SK-N-SH (cell line): ENCODE measurements around the gene UBE2C. TPM values are rescaled to one million over a fixed set of nuclear protein-coding genes. Genes with fewer than 3 reads are reported as not detected.

Experiments used
- CTCF ChIA-PET: fragments of 300-600, 350-600 bp; formaldehyde crosslinking; extraction: SDS; loops from one replicate; lab custom pipeline; 2021; lab: Yijun Ruan, JAX
- POLR2A ChIA-PET: fragments of 350-600 bp; sonication (Branson Sonifier 250); formaldehyde crosslinking; extraction: SDS; loops from one replicate; lab custom pipeline; 2020; ENCODE audit warnings: antibody characterized with exemption, inconsistent platforms; lab: Yijun Ruan, JAX
- DNase-seq: peaks from one replicate; pipeline ENCODE4 v3.0.0; 2012
- H2AFZ ChIP-seq: fragments of 200-600 bp; sonication (generic); 2 replicates; pipeline ENCODE4 v1.8.1; 2016; ENCODE audit warnings: antibody characterized with exemption, mild to moderate bottlenecking, low read depth
- H3F3A ChIP-seq: fragments of 200-600 bp; sonication (generic); replicated peaks from 2 replicates; pipeline ENCODE3; 2016; ENCODE audit warnings: antibody characterized with exemption, mild to moderate bottlenecking; ENCODE audit not compliant: insufficient read depth
- H3K27ac ChIP-seq, 2 experiments: fragments of 200-500 bp in 1 of 2; fragments of 200-600 bp in 1 of 2; sonication (Bioruptor generic) in 1 of 2; sonication (generic), shearing (Covaris generic) in 1 of 2; 2 replicates each; pipeline versions ENCODE4 v1.5.1 to v1.6.1; 2014 to 2016; ENCODE audit warnings: low read depth in 2 of 2, inconsistent platforms in 1 of 2, low read length in 1 of 2, mild to moderate bottlenecking in 1 of 2, mixed read lengths in 1 of 2
- H3K27me3 ChIP-seq: fragments of 200-600 bp; sonication (generic), shearing (Covaris generic); 2 replicates; pipeline ENCODE4 v1.6.1; 2016; ENCODE audit warnings: mixed run types; ENCODE audit not compliant: insufficient read depth
- H3K36me3 ChIP-seq, 2 experiments: fragments of 200-500 bp in 1 of 2; fragments of 200-600 bp in 1 of 2; sonication (Bioruptor generic) in 1 of 2; sonication (generic) in 1 of 2; replicated peaks in 1 of 2; 2 replicates each; pipeline versions ENCODE3 to v1.5.1; 2014 to 2016; ENCODE audit warnings: low read length in 1 of 2, mild to moderate bottlenecking in 1 of 2; ENCODE audit not compliant: insufficient read depth in 2 of 2, control insufficient read depth in 1 of 2
- H3K4me1 ChIP-seq, 2 experiments: fragments of 200-500 bp in 1 of 2; fragments of 200-600 bp in 1 of 2; sonication (Bioruptor generic) in 1 of 2; sonication (generic), shearing (Covaris generic) in 1 of 2; 2 replicates each; pipeline versions ENCODE4 v1.5.1 to v1.6.1; 2014 to 2016; ENCODE audit warnings: low read depth in 1 of 2, low read length in 1 of 2, mixed run types in 1 of 2; ENCODE audit not compliant: insufficient read depth in 2 of 2, control insufficient read depth in 1 of 2
- H3K4me2 ChIP-seq: fragments of 200-600 bp; sonication (generic), shearing (Covaris generic); 2 replicates; pipeline ENCODE4 v1.6.1; 2017; ENCODE audit warnings: mixed run types
- H3K4me3 ChIP-seq, 2 experiments: fragments of 200-500 bp in 1 of 2; fragments of 200-600 bp in 1 of 2; sonication (Bioruptor generic) in 1 of 2; sonication (generic), shearing (Covaris generic) in 1 of 2; 2 replicates each; pipeline versions ENCODE4 v1.5.1 to v1.8.1; 2014 to 2016; ENCODE audit warnings: low read depth in 2 of 2, inconsistent platforms in 1 of 2, low read length in 1 of 2, mild to moderate bottlenecking in 1 of 2, mixed read lengths in 1 of 2, moderate library complexity in 1 of 2
- H3K79me2 ChIP-seq: fragments of 200-600 bp; sonication (generic); 2 replicates; pipeline ENCODE4 v1.8.1; 2017; ENCODE audit warnings: mild to moderate bottlenecking; ENCODE audit not compliant: insufficient read depth
- H3K9ac ChIP-seq: fragments of 200-600 bp; sonication (generic); 2 replicates; pipeline ENCODE4 v1.6.1; 2017; ENCODE audit warnings: mixed run types
- H3K9me2 ChIP-seq: fragments of 200-600 bp; sonication (generic); 2 replicates; pipeline ENCODE4 v1.6.1; 2017; ENCODE audit warnings: mixed run types
- H3K9me3 ChIP-seq: fragments of 200-600 bp; sonication (generic); 2 replicates; pipeline ENCODE4 v1.6.1; 2017; ENCODE audit warnings: mixed run types, mild to moderate bottlenecking, moderate library complexity
- H4K20me1 ChIP-seq: fragments of 200-600 bp; sonication (generic); 2 replicates; pipeline ENCODE4 v1.6.1; 2017; ENCODE audit warnings: mild to moderate bottlenecking, mixed run types; ENCODE audit not compliant: insufficient read depth
- CTCF ChIP-seq: fragments of 200-600 bp; sonication (generic); IDR thresholded peaks from 2 replicates; pipeline ENCODE4 v1.6.1; 2017; ENCODE audit warnings: antibody characterized with exemption, mild to moderate bottlenecking, moderate library complexity
- IRF3 ChIP-seq: fragments of 150-350 bp; IDR thresholded peaks from 2 replicates; pipeline ENCODE4 v1.6.1; 2016; ENCODE audit warnings: mild to moderate bottlenecking, low read depth, low read length
- REST ChIP-seq: IDR thresholded peaks from 2 replicates; pipeline ENCODE4 v1.6.1; 2012; ENCODE audit warnings: mild to moderate bottlenecking, low read depth, low read length, moderate library complexity
- SIN3A ChIP-seq: IDR thresholded peaks from 2 replicates; pipeline ENCODE4 v1.6.1; 2012; ENCODE audit warnings: low read depth, mild to moderate bottlenecking, low read length, moderate library complexity, borderline replicate concordance
- TCF12 ChIP-seq: IDR thresholded peaks from 2 replicates; pipeline ENCODE4 v1.4.0; 2012
- TEAD4 ChIP-seq: IDR thresholded peaks from 2 replicates; pipeline ENCODE4 v1.4.0; 2012; ENCODE audit warnings: mild to moderate bottlenecking, borderline replicate concordance; ENCODE audit not compliant: insufficient read depth
- WGBS: methylation state at CpG from one replicate; pipeline ENCODE4 v1.1.6; 2017; ENCODE audit warnings: low lambda C conversion rate; 5-methylcytosine and 5-hydroxymethylcytosine counted together
- polyA plus RNA-seq, 3 experiments: library from polyadenylated mRNA; depleted of rRNA; stranded (reverse); fragments of >200 nt; gene quantifications; 2 replicates each; pipeline ENCODE4 v1.2.3, GENCODE V29; 2012

UBE2C gene
- polyA plus RNA-seq, 1 of the 3 experiments (the other 2 are of a cell fraction) = 115 TPM

GRCh38 chr20:45810191-45810970 is 2.1 kb upstream of the UBE2C start (continued):
- TF ChIP-seq CTCF = no peak

- H3K4me3 ChIP-seq = peak overlapping the region; percentile 78 to 80
- H3K9me3 ChIP-seq = no peaks in the 10 kb centered on the region
- H3K36me3 ChIP-seq = peaks cover 27 to 29% of the 10 kb centered on the region in 2 experiments
- H3K9me2 ChIP-seq = no peaks in the 10 kb centered on the region
- H4K20me1 ChIP-seq = no peaks in the 10 kb centered on the region
- no peaks in the 10 kb centered on the region for H3K27me3 ChIP-seq
- peak overlapping the region; percentile 78 for H2AFZ ChIP-seq
- H3K4me1 ChIP-seq = peaks cover 0 to 11% of the 10 kb centered on the region in 2 experiments; a peak in 1 of 4 replicates
- TF ChIP-seq TCF12 (no peak), IRF3 (no peak), REST (no peak), SIN3A (no peak), TEAD4 (no peak)
- peak overlapping the region; percentile 88 for H3K9ac ChIP-seq
- DNase-seq = no peak
- ChIA-PET CTCF (interaction anchor here (0.6 to 2.4 kb wide), 4 partner anchors 14 to 275 kb away, joined by 3 to 13 read pairs (median 4); no protein-coding TSS in a partner anchor), POLR2A (interaction anchor here (1.2 to 1.7 kb wide), 2 partner anchors 20 to 21 kb away, joined by 4 read pairs; partner anchors contain the start of gene SNX21)
- peak overlapping the region; percentile 44 to 54 for H3K27ac ChIP-seq
- H3K79me2 ChIP-seq = peaks cover 33% of the 10 kb centered on the region
- H3F3A ChIP-seq = peaks cover 20% of the 10 kb centered on the region
- H3K4me2 ChIP-seq = peak overlapping the region; percentile 94
- 2% methylated on average over 11 of the region's 11 CpGs for WGBS
Observed at GRCh38 chr20:45813006-45813340, 529 bp downstream of the UBE2C start.
